Right lobe of liver (tissue), 4 donors: ENCODE measurements around the gene PCDHGA5.

Experiments
- CTCF ChIP-seq, 4 donors: fragments of 200-600 bp in 3 of 4; fragments of 450-650 bp in 1 of 4; IDR thresholded peaks; one replicate each; pipeline versions ENCODE4 v1.5.1 to v1.8.0; 2016 to 2022; ENCODE audit warnings: antibody characterized with exemption in 4 of 4, mild to moderate bottlenecking in 2 of 4
- POLR2A ChIP-seq: fragments of 450-650 bp; IDR thresholded peaks from one replicate; pipeline ENCODE4 v1.6.1; 2017; ENCODE audit warnings: antibody characterized with exemption, mild to moderate bottlenecking
- donor health status: DM: no; HTN: no; CAD: no.
- donor health status: DM: no; HTN: no; CAD: no.
- donor health status: DM: no; HTN: yes; CAD: no.

- TF ChIP-seq POLR2A: no peak
- TF ChIP-seq CTCF (IDR thresholded peaks at IDR 0.05): no peak
These were observed 7.0 kb upstream of the PCDHGA5 start for GRCh38 chr5:141356950-141357349.
